Nephron (organoid): ENCODE data around the gene RAB7B.

Source experiments
- H3K27ac Mint-ChIP-seq, 3 experiments: 2 replicates each; pipeline ENCODE4 v1.8.0; 2020; ENCODE audit warnings: mixed read lengths in 3 of 3, mild to moderate bottlenecking in 2 of 3, moderate library complexity in 1 of 3
- H3K27me3 Mint-ChIP-seq: 2 replicates; pipeline ENCODE4 v1.8.0; 2021; ENCODE audit warnings: low read depth, mild to moderate bottlenecking, moderate library complexity, mixed read lengths
- H3K36me3 Mint-ChIP-seq: 2 replicates; pipeline ENCODE4 v1.8.0; 2020; ENCODE audit warnings: low read depth, mixed read lengths
- H3K4me1 Mint-ChIP-seq: 2 replicates; pipeline ENCODE4 v1.8.0; 2020; ENCODE audit warnings: mixed read lengths
- H3K4me3 Mint-ChIP-seq, 3 experiments: 2 replicates each; pipeline ENCODE4 v1.8.0; 2020; ENCODE audit warnings: mild to moderate bottlenecking in 3 of 3, mixed read lengths in 3 of 3, moderate library complexity in 2 of 3
- H3K9me3 Mint-ChIP-seq: 2 replicates; pipeline ENCODE4 v1.8.0; 2020; ENCODE audit warnings: mixed read lengths
- CTCF ChIP-seq, 3 experiments: fragments of 200-600 bp; sonication (generic); IDR thresholded peaks; one replicate each; pipeline ENCODE4 v1.5.0; 2021; ENCODE audit warnings: antibody characterized with exemption in 3 of 3; ENCODE audit not compliant: unreplicated experiment in 3 of 3

Gene RAB7B

GRCh38 chr1:205983925-205984725 lies 19.1 kb downstream of the RAB7B start:
- H3K4me3 Mint-ChIP-seq = no peak overlapping the region

GRCh38 chr1:205981257-205981656 lies 21.9 kb downstream of the RAB7B start:
- H3K27me3 Mint-ChIP-seq = no peaks in the 10 kb centered on the region
- no peak overlapping the region for H3K4me3 Mint-ChIP-seq
- H3K36me3 Mint-ChIP-seq = no peaks in the 10 kb centered on the region
- no peak overlapping the region for H3K27ac Mint-ChIP-seq
- TF ChIP-seq CTCF (IDR thresholded peaks at IDR 0.05; ENCODE audit: unreplicated experiment in 3 of 3) = no peak
- H3K9me3 Mint-ChIP-seq = no peaks in the 10 kb centered on the region
- H3K4me1 Mint-ChIP-seq = peaks cover 6% of the 10 kb centered on the region

More at GRCh38 chr1:205983925-205984725, 19.1 kb downstream of the RAB7B start:
- TF ChIP-seq CTCF (IDR thresholded peaks at IDR 0.05; ENCODE audit: unreplicated experiment in 3 of 3) = peak; percentile 71 to 74 (median 73)
- H3K27ac Mint-ChIP-seq = peak overlapping the region in 1 of 3 experiments; percentile 46
- peaks cover 8% of the 10 kb centered on the region for H3K4me1 Mint-ChIP-seq
- no peaks in the 10 kb centered on the region for H3K27me3 Mint-ChIP-seq
- no peaks in the 10 kb centered on the region for H3K36me3 Mint-ChIP-seq
- H3K9me3 Mint-ChIP-seq = no peaks in the 10 kb centered on the region

GRCh38 chr1:205980237-205980870 lies 22.8 kb downstream of the RAB7B start:
- no peaks in the 10 kb centered on the region for H3K27me3 Mint-ChIP-seq
- no peak overlapping the region for H3K27ac Mint-ChIP-seq
- no peak for TF ChIP-seq CTCF (IDR thresholded peaks at IDR 0.05; ENCODE audit: unreplicated experiment in 3 of 3)
- H3K36me3 Mint-ChIP-seq = no peaks in the 10 kb centered on the region
- H3K4me3 Mint-ChIP-seq = no peak overlapping the region
- H3K9me3 Mint-ChIP-seq = no peaks in the 10 kb centered on the region
- peaks cover 6% of the 10 kb centered on the region for H3K4me1 Mint-ChIP-seq

GRCh38 chr1:205979301-205979700 lies 23.9 kb downstream of the RAB7B start:
- Mint-ChIP-seq H3K4me3 (no peak overlapping the region), H3K27me3 (no peaks in the 10 kb centered on the region), H3K9me3 (no peaks in the 10 kb centered on the region), H3K4me1 (peaks cover 6% of the 10 kb centered on the region), H3K27ac (no peak overlapping the region), H3K36me3 (no peaks in the 10 kb centered on the region)
- TF ChIP-seq CTCF (IDR thresholded peaks at IDR 0.05; ENCODE audit: unreplicated experiment in 3 of 3) = no peak

- Mint-ChIP-seq H3K4me3 (no peak overlapping the region), H3K27me3 (peaks cover 3% of the 10 kb centered on the region), H3K9me3 (no peaks in the 10 kb centered on the region), H3K27ac (no peak overlapping the region), H3K36me3 (no peaks in the 10 kb centered on the region), H3K4me1 (peaks cover 6% of the 10 kb centered on the region)
- TF ChIP-seq CTCF (IDR thresholded peaks at IDR 0.05; ENCODE audit: unreplicated experiment in 3 of 3) = no peak
Observed at GRCh38 chr1:205978676-205979075, 24.5 kb downstream of the RAB7B start.
